HCT116 (cell line): ENCODE results near the gene HOXD8. TPM values are rescaled to one million over a fixed set of nuclear protein-coding genes. Genes with fewer than 3 reads are reported as not detected.

Experiments used
- ATAC-seq: fragments of 200-7000 bp; cut with Tn5 transposase; 2 replicates; pipeline ENCODE4 v1.9.1; 2020; ENCODE audit warnings: mild to moderate bottlenecking, moderate library complexity
- BruUV-seq: library from RNA; stranded (reverse); fragments of 400-500 nt; replicated peaks from 2 replicates; lab custom pipeline; 2021; lab: Mats Ljungman, UMichigan
- CTCF ChIA-PET: fragments of 300-600 bp; sonication (Branson Sonifier 250); formaldehyde crosslinking; loops from one replicate; lab custom pipeline; 2021; ENCODE audit warnings: antibody characterized with exemption; lab: Charles Lee
- POLR2A ChIA-PET: fragments of 300-600, 350-600 bp; sonication (Branson Sonifier 250); formaldehyde crosslinking; loops from one replicate; lab custom pipeline; 2021; ENCODE audit warnings: antibody characterized with exemption; lab: Charles Lee
- RAD21 ChIA-PET, 2 experiments: fragments of 300-600 bp; sonication (Branson Sonifier 250); formaldehyde crosslinking; loops; one replicate each; lab custom pipeline; 2023; ENCODE audit warnings: low total read pairs in 2 of 2; ENCODE audit not compliant: uncharacterized antibody in 2 of 2, unreplicated experiment in 2 of 2, low non-redundant PET in 1 of 2; lab: Charles Lee
- DNase-seq: peaks from one replicate; pipeline ENCODE4 v3.0.0-alpha.2; 2010; ENCODE audit warnings: low read depth, low spot score
- H2AFZ ChIP-seq: fragments of 200-600 bp; shearing (Covaris generic), sonication (generic); 2 replicates; pipeline ENCODE4 v1.6.1; 2017; ENCODE audit warnings: low read depth, mixed run types, mixed read lengths, antibody characterized with exemption, low read length; ENCODE audit not compliant: poor library complexity, severe bottlenecking
- H3K27ac ChIP-seq: 2 replicates; pipeline ENCODE4 v1.5.1; 2012; ENCODE audit warnings: low read depth, low read length
- H3K27me3 ChIP-seq: fragments of 200-600 bp; sonication (generic); 2 replicates; pipeline ENCODE4 v1.6.1; 2016; ENCODE audit warnings: mixed run types, low read length, mixed read lengths; ENCODE audit not compliant: insufficient read depth
- H3K36me3 ChIP-seq, 2 experiments: fragments of 200-500 bp in 1 of 2; fragments of 200-600 bp in 1 of 2; sonication (Bioruptor generic) in 1 of 2; sonication (generic) in 1 of 2; 2 replicates each; pipeline versions ENCODE4 v1.5.1 to v1.6.1; 2014 to 2016; ENCODE audit warnings: low read length in 2 of 2, inconsistent platforms in 1 of 2, mixed read lengths in 1 of 2, mixed run types in 1 of 2; ENCODE audit not compliant: insufficient read depth in 2 of 2, control insufficient read depth in 1 of 2
- H3K4me1 ChIP-seq, 2 experiments: fragments of 200-600 bp in 1 of 2; sonication (generic) in 1 of 2; 2 replicates each; pipeline versions ENCODE4 v1.5.1 to v1.6.1; 2012 to 2017; ENCODE audit warnings: low read length in 2 of 2, inconsistent platforms in 1 of 2, mild to moderate bottlenecking in 1 of 2, mixed read lengths in 1 of 2, mixed run types in 1 of 2, moderate library complexity in 1 of 2; ENCODE audit not compliant: insufficient read depth in 2 of 2, control insufficient read depth in 1 of 2
- H3K4me2 ChIP-seq: fragments of 200-600 bp; sonication (generic); 2 replicates; pipeline ENCODE4 v1.6.1; 2017; ENCODE audit warnings: mixed run types, low read length, mixed read lengths
- H3K4me3 ChIP-seq, 2 experiments: fragments of 200-600 bp in 1 of 2; sonication (generic) in 1 of 2; replicated peaks in 1 of 2; 2 replicates each; pipeline ENCODE4 v1.5.1; 2011 to 2016; ENCODE audit warnings: low read length in 2 of 2, control low read depth in 1 of 2, low read depth in 1 of 2, mild to moderate bottlenecking in 1 of 2, mixed read lengths in 1 of 2, mixed run types in 1 of 2
- H3K79me2 ChIP-seq: fragments of 200-600 bp; sonication (generic); 2 replicates; pipeline ENCODE4 v1.6.1; 2017; ENCODE audit warnings: mild to moderate bottlenecking, mixed run types, low read length, moderate library complexity, mixed read lengths; ENCODE audit not compliant: insufficient read depth
- H3K9ac ChIP-seq: fragments of 200-600 bp; sonication (generic); 2 replicates; pipeline ENCODE4 v1.6.1; 2016; ENCODE audit warnings: low read length, mixed read lengths
- H3K9me2 ChIP-seq: fragments of 200-600 bp; sonication (generic), shearing (Covaris generic); 2 replicates; pipeline ENCODE4 v1.6.1; 2017; ENCODE audit warnings: mixed run types, mild to moderate bottlenecking, moderate library complexity; ENCODE audit not compliant: insufficient read depth
- H3K9me3 ChIP-seq, 2 experiments: fragments of 200-500 bp in 1 of 2; fragments of 200-600 bp in 1 of 2; sonication (Bioruptor generic) in 1 of 2; sonication (generic) in 1 of 2; 2 replicates each; pipeline ENCODE4 v1.6.1; 2014 to 2017; ENCODE audit warnings: low read length in 2 of 2, mixed read lengths in 2 of 2, inconsistent platforms in 1 of 2, low read depth in 1 of 2, mild to moderate bottlenecking in 1 of 2, mixed run types in 1 of 2, moderate library complexity in 1 of 2; ENCODE audit not compliant: control insufficient read depth in 1 of 2, insufficient read depth in 1 of 2
- H4K20me1 ChIP-seq: fragments of 200-600 bp; sonication (generic), shearing (Covaris generic); 2 replicates; pipeline ENCODE4 v1.6.1; 2017; ENCODE audit warnings: mixed run types, mild to moderate bottlenecking, moderate library complexity; ENCODE audit not compliant: insufficient read depth
- ATF3 ChIP-seq: IDR thresholded peaks from 2 replicates; pipeline ENCODE4 v1.6.1; 2012
- CBX3 ChIP-seq: IDR thresholded peaks from 2 replicates; pipeline ENCODE4 v1.6.1; 2012; ENCODE audit warnings: low read depth
- CEBPB ChIP-seq: IDR thresholded peaks from 2 replicates; pipeline ENCODE4 v1.6.1; 2012; ENCODE audit warnings: low read depth
- CTCF ChIP-seq, 3 experiments: fragments of 200-600 bp in 1 of 3; sonication (generic) in 1 of 3; IDR thresholded peaks in 2 of 3; conservative IDR thresholded peaks in 1 of 3; 2 replicates each; pipeline ENCODE4 v1.5.1; 2012 to 2017; ENCODE audit warnings: low read depth in 2 of 3, low read length in 2 of 3, antibody characterized with exemption in 1 of 3, borderline replicate concordance in 1 of 3, control low read depth in 1 of 3, mild to moderate bottlenecking in 1 of 3, mixed read lengths in 1 of 3, mixed run types in 1 of 3, moderate library complexity in 1 of 3; ENCODE audit not compliant: insufficient read depth in 1 of 3
- EGR1 ChIP-seq: IDR thresholded peaks from 2 replicates; pipeline ENCODE4 v1.6.1; 2012; ENCODE audit warnings: low read depth
- EZH2phosphoT487 ChIP-seq: fragments of 200-600 bp; IDR thresholded peaks from 2 replicates; pipeline ENCODE4 v1.6.1; 2018; ENCODE audit warnings: antibody characterized with exemption, borderline replicate concordance
- FOSL1 ChIP-seq: IDR thresholded peaks from 2 replicates; pipeline ENCODE4 v1.6.1; 2012; ENCODE audit warnings: low read depth
- JUND ChIP-seq: IDR thresholded peaks from 2 replicates; pipeline ENCODE4 v1.6.1; 2012
- POLR2AphosphoS5 ChIP-seq: IDR thresholded peaks from 2 replicates; pipeline ENCODE4 v1.6.1; 2011; ENCODE audit warnings: mild to moderate bottlenecking, low read depth, low read length, moderate library complexity
- SIN3A ChIP-seq: IDR thresholded peaks from 2 replicates; pipeline ENCODE4 v1.6.1; 2012; ENCODE audit warnings: low read depth
- SRF ChIP-seq: IDR thresholded peaks from 2 replicates; pipeline ENCODE4 v1.6.1; 2012; ENCODE audit warnings: low read depth
- ZFX ChIP-seq: fragments of 450-650 bp; IDR thresholded peaks from 2 replicates; pipeline ENCODE4 v1.6.1; 2017
- ZNF274 ChIP-seq: fragments of 200-500 bp; sonication (Bioruptor generic); IDR thresholded peaks from 2 replicates; pipeline ENCODE4 v1.6.1; 2014; ENCODE audit warnings: mild to moderate bottlenecking, low read depth, low read length, inconsistent platforms
- intact Hi-C: fragments of 100-400 bp; cut with micrococcal nuclease; formaldehyde crosslinking; loops from 2 replicates; pipeline ENCODE4 v1.10.0; 2022
- total RNA-seq: library from RNA; stranded (reverse); gene quantifications from one replicate; pipeline ENCODE4 v1.2.1, GENCODE V29; 2021; ENCODE audit not compliant: unreplicated experiment

The HOXD8 gene
- total RNA-seq, 1 experiment from 2014 or later: 6.0 TPM

- DNase-seq (no peak), ATAC-seq (no peak)
- no peaks in the 10 kb centered on the region; a peak in 1 of 4 replicates for H3K9me3 ChIP-seq
- no peaks in the 10 kb centered on the region for H3K4me1 ChIP-seq
- BruUV-seq: no TSS peak
- no peak overlapping the region for H3K4me3 ChIP-seq
- no peak overlapping the region for H3K9ac ChIP-seq
- H3K27ac ChIP-seq: no peak overlapping the region
- TF ChIP-seq JUND: no peak
- TF ChIP-seq EZH2phosphoT487: no peak
- no peak for TF ChIP-seq CBX3
- TF ChIP-seq SIN3A: no peak
- TF ChIP-seq FOSL1: no peak
- H4K20me1 ChIP-seq: no peaks in the 10 kb centered on the region
- ChIA-PET CTCF (no interaction called here), RAD21 (no interaction called here), POLR2A (no interaction called here)
- H3K36me3 ChIP-seq: no peaks in the 10 kb centered on the region
- H2AFZ ChIP-seq: no peak overlapping the region
- H3K9me2 ChIP-seq: no peaks in the 10 kb centered on the region
- no peak overlapping the region for H3K4me2 ChIP-seq
- no peaks in the 10 kb centered on the region for H3K79me2 ChIP-seq
- intact Hi-C loops: loop anchor here (2.0 to 5.0 kb wide), 3 partner anchors 397 to 1050 kb away; no protein-coding TSS in a partner anchor
- H3K27me3 ChIP-seq: no peaks in the 10 kb centered on the region
Observed at GRCh38 chr2:176087330-176088047, 42.0 kb upstream of the HOXD8 start.

- Histone ChIP-seq H2AFZ (peak overlapping the region; percentile 52), H3K4me2 (peak overlapping the region; percentile 40), H3K36me3 (no peaks in the 10 kb centered on the region), H3K4me1 (no peaks in the 10 kb centered on the region), H3K4me3 (no peak overlapping the region), H3K9ac (no peak overlapping the region), H3K79me2 (no peaks in the 10 kb centered on the region), H3K9me3 (no peaks in the 10 kb centered on the region), H3K9me2 (no peaks in the 10 kb centered on the region), H3K27me3 (no peaks in the 10 kb centered on the region), H3K27ac (no peak overlapping the region), H4K20me1 (no peaks in the 10 kb centered on the region)
- intact Hi-C loops: loop anchor here (2.0 to 5.0 kb wide), 2 partner anchors 721 to 1051 kb away; no protein-coding TSS in a partner anchor
- ChIA-PET POLR2A (no interaction called here), RAD21 (no interaction called here), CTCF (interaction anchor here (0.9 to 1.2 kb wide), 4 partner anchors 398 to 1391 kb away, joined by 3 to 7 read pairs (median 3); no protein-coding TSS in a partner anchor)
- no TSS peak for BruUV-seq
- ATAC-seq: peak; percentile 90
- peak; percentile 22 for DNase-seq
- no peak for TF ChIP-seq ZNF274
- TF ChIP-seq EGR1: no peak
- TF ChIP-seq SRF: no peak
- TF ChIP-seq ZFX: no peak
- TF ChIP-seq POLR2AphosphoS5: no peak
- TF ChIP-seq ATF3: no peak
- TF ChIP-seq CTCF (IDR thresholded peaks at IDR 0.05 in 2 of 3, conservative IDR thresholded peaks at IDR 0.05 in 1 of 3; ENCODE audit: borderline replicate concordance in 1 of 3, insufficient read depth in 1 of 3, low read depth in 2 of 3, low read length in 2 of 3): peak; percentile 44 to 67 (median 65); a peak in 5 of 6 replicates
- TF ChIP-seq CBX3: no peak
- no peak for TF ChIP-seq SIN3A
- no peak for TF ChIP-seq CEBPB
Observed at GRCh38 chr2:176088048-176088936, 41.2 kb upstream of the HOXD8 start.
